ENCODE data around the gene TNPO1.

DNA sequence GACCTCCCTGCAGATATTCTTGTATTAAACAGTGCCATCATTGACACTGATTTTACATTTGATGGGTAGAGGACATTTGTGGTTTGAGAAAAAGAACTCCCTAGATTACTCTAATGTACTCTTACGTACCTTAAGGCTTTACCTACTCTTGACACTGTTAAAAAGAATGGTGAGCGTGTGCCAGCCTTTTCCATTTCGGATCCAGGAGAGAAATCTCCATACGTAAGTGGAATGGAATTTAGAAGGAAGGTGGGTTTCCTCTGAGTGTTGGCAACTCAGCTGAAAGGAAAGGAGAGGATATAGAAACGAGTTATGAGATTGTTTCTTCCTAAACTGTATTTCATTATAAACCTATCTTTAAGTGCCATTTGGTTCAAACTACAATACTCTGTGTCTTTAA, 40.9 kb downstream of the TNPO1 start:
- TF ChIP-seq YY1 (IDR thresholded peaks at IDR 0.05; ENCODE audit: insufficient read depth, insufficient read length) (no peak), SUZ12 (IDR thresholded peaks at IDR 0.05; ENCODE audit: extremely low read depth, insufficient read depth, insufficient read length) (no peak), ZNF274 (IDR thresholded peaks at IDR 0.05; ENCODE audit: low read depth, low read length) (no peak)

Data from NT2/D1 (cell line).